CD4-positive, alpha-beta T cell (primary cell): ENCODE measurements around the gene IL15RA. TPM values are rescaled to one million over a fixed set of nuclear protein-coding genes. Genes with fewer than 3 reads are reported as not detected.
"Not testable (repeated sequence)": the region's sequence is repeated elsewhere in the genome, so short reads cannot be mapped to it uniquely, and the experiment has no call there.

Experiments
- ATAC-seq: fragments of 200-7000 bp; cut with Tn5 transposase; one replicate; pipeline ENCODE4 v1.10.0; 2022; ENCODE audit warnings: mild to moderate bottlenecking; ENCODE audit not compliant: poor library complexity
- CTCF ChIA-PET: fragments of 350-600 bp; sonication (Branson Sonifier 250); formaldehyde crosslinking; loops from one replicate; lab custom pipeline; 2021; ENCODE audit warnings: antibody characterized with exemption, inconsistent platforms; lab: Charles Lee
- POLR2A ChIA-PET: fragments of 350-600 bp; sonication (Branson Sonifier 250); formaldehyde crosslinking; loops from one replicate; lab custom pipeline; 2021; ENCODE audit warnings: antibody characterized with exemption, inconsistent platforms; lab: Charles Lee
- DNase-seq, 14 experiments: peaks; one replicate each; pipeline ENCODE4 v3.0.0-alpha.2; 2013 to 2020; ENCODE audit warnings: mixed read lengths in 2 of 14
- H3K27ac ChIP-seq, 2 donors: one replicate each; pipeline versions ENCODE4 v1.5.1 to v1.7.0; 2013; ENCODE audit warnings: low read length in 2 of 2, low read depth in 1 of 2, mild to moderate bottlenecking in 1 of 2
- H3K27me3 ChIP-seq, 2 experiments: 1 replicate in 1 of 2; 2 replicates in 1 of 2; pipeline versions ENCODE4 v1.6.1 to v1.7.0; 2013; ENCODE audit warnings: low read length in 2 of 2, control low read depth in 1 of 2, mild to moderate bottlenecking in 1 of 2, moderate library complexity in 1 of 2; ENCODE audit not compliant: insufficient read depth in 2 of 2, control insufficient read depth in 1 of 2
- H3K36me3 ChIP-seq: one replicate; pipeline ENCODE4 v1.6.1; 2013; ENCODE audit warnings: low read length, control low read depth; ENCODE audit not compliant: insufficient read depth
- H3K4me1 ChIP-seq: one replicate; pipeline ENCODE4 v1.6.1; 2013; ENCODE audit warnings: low read length, control low read depth; ENCODE audit not compliant: insufficient read depth
- H3K4me3 ChIP-seq: one replicate; pipeline ENCODE4 v1.5.1; 2013; ENCODE audit warnings: mild to moderate bottlenecking, low read length, moderate library complexity
- H3K9me3 ChIP-seq, 2 experiments: 1 replicate in 1 of 2; 2 replicates in 1 of 2; pipeline versions ENCODE4 v1.6.1 to v1.7.0; 2013; ENCODE audit warnings: low read length in 2 of 2, mild to moderate bottlenecking in 2 of 2, control low read depth in 1 of 2, moderate library complexity in 1 of 2; ENCODE audit not compliant: control insufficient read depth in 1 of 2, insufficient read depth in 1 of 2
- H3K27ac Mint-ChIP-seq: one replicate; pipeline ENCODE4 v1.8.0; 2020; ENCODE audit warnings: mixed read lengths
- H3K27me3 Mint-ChIP-seq: one replicate; pipeline ENCODE4 v1.8.0; 2021; ENCODE audit warnings: mixed read lengths
- H3K36me3 Mint-ChIP-seq: one replicate; pipeline ENCODE4 v1.8.0; 2021; ENCODE audit warnings: low read depth, mixed read lengths
- H3K4me1 Mint-ChIP-seq: one replicate; pipeline ENCODE4 v1.8.0; 2021; ENCODE audit warnings: low read depth, mixed read lengths
- H3K4me3 Mint-ChIP-seq: one replicate; pipeline ENCODE4 v1.8.0; 2020; ENCODE audit warnings: mild to moderate bottlenecking, mixed read lengths
- H3K9me3 Mint-ChIP-seq: one replicate; pipeline ENCODE4 v1.8.0; 2020; ENCODE audit warnings: mixed read lengths
- CTCF ChIP-seq: fragments of 200-600 bp; IDR thresholded peaks from one replicate; pipeline ENCODE4 v1.8.0; 2022; ENCODE audit warnings: antibody characterized with exemption, mild to moderate bottlenecking
- intact Hi-C, 2 experiments: fragments of 100-400 bp; cut with DNase I in 1 of 2; cut with micrococcal nuclease in 1 of 2; formaldehyde crosslinking; loops; one replicate each; pipeline versions ENCODE4 v1.15.1 to v1.9.0; 2023 to 2025; cut with DNase I, micrococcal nuclease
- total RNA-seq, 174 experiments: library from RNA in 2 of 174; stranded (reverse) in 2 of 174; gene quantifications; one replicate each; pipeline ENCODE4 v1.2.3 and lab custom pipeline; 2021 to 2026

The IL15RA gene
- total RNA-seq, 2 experiments from 2014 or later, result 4.4 TPM

- POLR2A ChIA-PET, result no interaction called here
- intact Hi-C loops, result no loop called here
- Histone ChIP-seq H3K4me3 (no peak overlapping the region), H3K4me1 (peaks cover under 1% of the 10 kb centered on the region), H3K36me3 (peaks cover 3% of the 10 kb centered on the region), H3K27me3 (peaks cover 0 to 2% of the 10 kb centered on the region in 2 experiments), H3K27ac (no peak overlapping the region), H3K9me3 (no peaks in the 10 kb centered on the region)
- ATAC-seq (no peak), DNase-seq (no peak)
- CTCF ChIA-PET, result interaction anchor here (0.9 kb wide), 1 partner anchor 80 kb away, joined by 3 read pairs; no protein-coding TSS in a partner anchor
- Mint-ChIP-seq H3K9me3 (no peaks in the 10 kb centered on the region), H3K36me3 (peaks cover 3% of the 10 kb centered on the region), H3K4me3 (no peak overlapping the region), H3K27ac (no peak overlapping the region), H3K4me1 (peaks cover 3% of the 10 kb centered on the region), H3K27me3 (peaks cover 11% of the 10 kb centered on the region)
- no peak for TF ChIP-seq CTCF
Measured at GRCh38 chr10:6006991-6007390, 29.6 kb upstream of the IL15RA start.

GRCh38 chr10:6006546-6006945 is 29.2 kb upstream of the IL15RA start:
- Mint-ChIP-seq H3K27ac (no peak overlapping the region), H3K9me3 (no peaks in the 10 kb centered on the region), H3K27me3 (peaks cover 11% of the 10 kb centered on the region), H3K4me1 (peaks cover 7% of the 10 kb centered on the region), H3K36me3 (no peaks in the 10 kb centered on the region), H3K4me3 (no peak overlapping the region)
- ChIA-PET CTCF (interaction anchor here (0.9 kb wide), 1 partner anchor 80 kb away, joined by 3 read pairs; no protein-coding TSS in a partner anchor), POLR2A (no interaction called here)
- Histone ChIP-seq H3K4me3 (no peak overlapping the region), H3K36me3 (no peaks in the 10 kb centered on the region), H3K4me1 (peaks cover 5% of the 10 kb centered on the region), H3K9me3 (no peaks in the 10 kb centered on the region), H3K27ac (no peak overlapping the region), H3K27me3 (peaks cover 0 to 2% of the 10 kb centered on the region in 2 experiments)
- ATAC-seq (no peak), DNase-seq (no peak)
- TF ChIP-seq CTCF, result no peak
- intact Hi-C loops, result no loop called here

GRCh38 chr10:6005856-6006395 is 28.6 kb upstream of the IL15RA start:
- peaks cover 9% of the 10 kb centered on the region for H3K4me1 ChIP-seq
- ATAC-seq (no peak), DNase-seq (no peak)
- Mint-ChIP-seq H3K27ac (no peak overlapping the region), H3K4me3 (no peak overlapping the region), H3K9me3 (no peaks in the 10 kb centered on the region), H3K36me3 (no peaks in the 10 kb centered on the region), H3K4me1 (peaks cover 13% of the 10 kb centered on the region), H3K27me3 (peaks cover 11% of the 10 kb centered on the region)
- no peaks in the 10 kb centered on the region for H3K9me3 ChIP-seq
- H3K4me3 ChIP-seq, result no peak overlapping the region
- H3K27me3 ChIP-seq, result peaks cover 0 to 2% of the 10 kb centered on the region in 2 experiments
- H3K27ac ChIP-seq, result no peak overlapping the region
- intact Hi-C loops, result no loop called here
- ChIA-PET CTCF (interaction anchor here (0.9 kb wide), 1 partner anchor 81 kb away, joined by 3 read pairs; no protein-coding TSS in a partner anchor), POLR2A (no interaction called here)
- no peaks in the 10 kb centered on the region for H3K36me3 ChIP-seq
- TF ChIP-seq CTCF, result no peak

GRCh38 chr10:6005161-6005804 is 27.9 kb upstream of the IL15RA start:
- H3K27ac Mint-ChIP-seq, result not testable (repeated sequence)

More at GRCh38 chr10:6005161-6005804, 27.9 kb upstream of the IL15RA start:
- CTCF ChIA-PET, ATAC-seq, H3K9me3 ChIP-seq, H3K4me1 ChIP-seq, intact Hi-C loops, H3K27ac ChIP-seq, POLR2A ChIA-PET, H3K4me3 Mint-ChIP-seq, H3K36me3 Mint-ChIP-seq, H3K9me3 Mint-ChIP-seq, H3K4me3 ChIP-seq, H3K27me3 ChIP-seq, H3K36me3 ChIP-seq, DNase-seq: not testable (repeated sequence)
- peaks cover 19% of the 10 kb centered on the region for H3K4me1 Mint-ChIP-seq
- H3K27me3 Mint-ChIP-seq, result peaks cover 11% of the 10 kb centered on the region
